ENCODE data around the gene NVL. TPM values are rescaled to one million over a fixed set of nuclear protein-coding genes. Genes with fewer than 3 reads are reported as not detected.
A peak's percentile ranks its signal among the peaks of the same experiment; 100 is the strongest.

Gene NVL
- 56.8 TPM for polyA plus RNA-seq (2013, experiment 1 of 4)
- 54.2 TPM for polyA plus RNA-seq (2013, experiment 2 of 4)
- 34.2 TPM for polyA plus RNA-seq (2013, experiment 3 of 4)
- polyA plus RNA-seq (2013, experiment 4 of 4): 41.6 TPM

DNA sequence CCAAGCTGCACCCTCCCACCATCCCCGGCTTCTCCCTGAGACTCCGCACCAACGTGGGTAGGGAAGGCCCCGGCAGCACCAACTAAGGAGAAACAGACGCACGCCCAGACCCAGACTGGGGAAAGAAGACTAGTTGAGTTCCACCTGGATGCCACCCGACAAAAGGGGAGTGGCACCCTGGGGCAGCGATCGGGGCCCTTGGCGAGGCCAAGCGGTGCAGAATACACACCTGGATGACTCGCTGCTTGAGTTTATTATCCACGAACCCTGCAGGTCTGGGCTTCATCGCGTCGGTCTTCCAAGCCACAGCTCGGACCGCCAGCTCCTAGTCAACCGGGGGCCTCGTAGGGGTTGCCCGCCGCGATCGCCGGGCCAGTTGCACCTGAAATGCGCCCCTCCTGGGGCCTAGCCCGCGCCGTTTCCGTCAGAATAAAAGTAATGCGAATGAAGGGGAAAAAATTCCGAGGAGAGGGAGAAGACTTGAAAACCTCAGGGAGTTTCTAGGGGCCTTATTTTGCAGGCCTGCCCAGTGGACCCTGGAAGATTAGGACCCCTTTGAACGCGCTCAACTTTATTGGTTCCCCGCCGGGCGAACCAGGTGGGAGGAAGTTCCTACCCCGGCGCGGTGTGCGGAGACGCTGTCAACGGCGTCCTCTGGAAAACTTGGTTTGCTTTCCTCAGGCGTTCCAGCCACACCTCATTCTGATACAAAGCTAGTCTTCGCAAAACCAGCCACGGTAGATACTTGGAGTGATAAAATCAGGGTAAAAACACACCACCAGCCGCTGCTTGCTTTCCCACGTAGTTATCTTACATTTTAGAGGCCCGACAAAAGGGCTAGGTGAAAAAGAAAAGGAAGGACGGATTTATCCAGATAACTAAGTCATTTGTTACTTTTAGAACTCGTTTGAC lies at the start of gene NVL:
TSS of gene NVL (minus strand) at position 331 of the 912 bp plus-strand sequence. CDS start at position 286, 45 bp downstream.
- Histone ChIP-seq H3K27me3 (ENCODE audit: control insufficient read depth, insufficient read depth, low read length, poor library complexity, severe bottlenecking) (no peaks in the 10 kb centered on the region), H3K4me1 (ENCODE audit: control insufficient read depth, insufficient read depth, low read length) (no peaks in the 10 kb centered on the region), H3K4me3 (ENCODE audit: insufficient read depth, low read depth, low read length) (peak within 1 kb of the TSS; percentile 65), H3K27ac (ENCODE audit: insufficient read depth, low read depth, low read length, poor library complexity, severe bottlenecking) (peak within 1 kb of the TSS; percentile 88), H3K36me3 (ENCODE audit: control insufficient read depth, insufficient read depth, low read length) (no peaks in the 10 kb centered on the region), H3K9me3 (ENCODE audit: control insufficient read depth, low read length) (no peaks in the 10 kb centered on the region)
- 0 to 1% methylated on average over 51 to 52 of the region's 52 CpGs for WGBS, 2 experiments

GRCh38 chr1:224378855-224379631 lies 49.1 kb upstream of the NVL start:
- Histone ChIP-seq H3K9me3 (ENCODE audit: control insufficient read depth, low read length) (no peaks in the 10 kb centered on the region), H3K27me3 (ENCODE audit: control insufficient read depth, insufficient read depth, low read length, poor library complexity, severe bottlenecking) (no peaks in the 10 kb centered on the region), H3K4me1 (ENCODE audit: control insufficient read depth, insufficient read depth, low read length) (no peaks in the 10 kb centered on the region), H3K36me3 (ENCODE audit: control insufficient read depth, insufficient read depth, low read length) (peaks cover 28% of the 10 kb centered on the region), H3K27ac (ENCODE audit: insufficient read depth, low read depth, low read length, poor library complexity, severe bottlenecking) (no peak overlapping the region), H3K4me3 (ENCODE audit: insufficient read depth, low read depth, low read length) (no peak overlapping the region)
- WGBS, 2 experiments: 92 to 93% methylated on average over 7 of the region's 7 CpGs

DNA sequence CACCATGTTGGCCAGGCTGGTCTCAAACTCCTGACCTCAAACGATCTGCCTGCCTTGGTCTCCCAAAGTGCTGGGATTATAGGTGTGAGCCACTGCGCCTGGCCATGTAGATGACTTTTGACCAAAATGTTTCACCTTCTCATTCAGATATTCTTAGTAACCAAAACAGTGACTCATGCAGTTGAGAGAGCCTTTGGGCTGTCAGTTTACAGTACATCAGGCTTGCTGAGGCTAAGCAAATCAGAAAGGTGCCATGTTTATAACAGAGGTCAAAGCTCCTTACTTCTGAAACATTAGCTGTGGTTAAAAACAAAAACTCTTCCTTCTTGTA lies 47.7 kb upstream of the NVL start:
- Histone ChIP-seq H3K27ac (ENCODE audit: insufficient read depth, low read depth, low read length, poor library complexity, severe bottlenecking) (no peak overlapping the region), H3K4me1 (ENCODE audit: control insufficient read depth, insufficient read depth, low read length) (no peaks in the 10 kb centered on the region), H3K36me3 (ENCODE audit: control insufficient read depth, insufficient read depth, low read length) (peaks cover 38% of the 10 kb centered on the region), H3K27me3 (ENCODE audit: control insufficient read depth, insufficient read depth, low read length, poor library complexity, severe bottlenecking) (no peaks in the 10 kb centered on the region), H3K4me3 (ENCODE audit: insufficient read depth, low read depth, low read length) (no peak overlapping the region), H3K9me3 (ENCODE audit: control insufficient read depth, low read length) (no peaks in the 10 kb centered on the region)
- WGBS, 2 experiments: 85 to 92% methylated on average over 2 of the region's 2 CpGs

- no peak overlapping the region for H3K4me3 ChIP-seq (ENCODE audit: insufficient read depth, low read depth, low read length)
- H3K27me3 ChIP-seq (ENCODE audit: control insufficient read depth, insufficient read depth, low read length, poor library complexity, severe bottlenecking): no peaks in the 10 kb centered on the region
- 92 to 95% methylated on average over 3 of the region's 3 CpGs for WGBS, 2 experiments
- H3K4me1 ChIP-seq (ENCODE audit: control insufficient read depth, insufficient read depth, low read length): no peaks in the 10 kb centered on the region
- H3K36me3 ChIP-seq (ENCODE audit: control insufficient read depth, insufficient read depth, low read length): peaks cover 52% of the 10 kb centered on the region
- H3K9me3 ChIP-seq (ENCODE audit: control insufficient read depth, low read length): no peaks in the 10 kb centered on the region
- H3K27ac ChIP-seq (ENCODE audit: insufficient read depth, low read depth, low read length, poor library complexity, severe bottlenecking): no peak overlapping the region
Measured at GRCh38 chr1:224375059-224375458, 45.1 kb upstream of the NVL start.

GRCh38 chr1:224373008-224373590 lies 43.1 kb upstream of the NVL start:
- H3K4me3 ChIP-seq (ENCODE audit: insufficient read depth, low read depth, low read length): no peak overlapping the region
- H3K9me3 ChIP-seq (ENCODE audit: control insufficient read depth, low read length): no peaks in the 10 kb centered on the region
- H3K27ac ChIP-seq (ENCODE audit: insufficient read depth, low read depth, low read length, poor library complexity, severe bottlenecking): no peak overlapping the region
- no peaks in the 10 kb centered on the region for H3K4me1 ChIP-seq (ENCODE audit: control insufficient read depth, insufficient read depth, low read length)
- H3K27me3 ChIP-seq (ENCODE audit: control insufficient read depth, insufficient read depth, low read length, poor library complexity, severe bottlenecking): no peaks in the 10 kb centered on the region
- WGBS, 2 experiments: 96 to 97% methylated on average over 5 of the region's 5 CpGs
- H3K36me3 ChIP-seq (ENCODE audit: control insufficient read depth, insufficient read depth, low read length): peaks cover 59% of the 10 kb centered on the region

DNA sequence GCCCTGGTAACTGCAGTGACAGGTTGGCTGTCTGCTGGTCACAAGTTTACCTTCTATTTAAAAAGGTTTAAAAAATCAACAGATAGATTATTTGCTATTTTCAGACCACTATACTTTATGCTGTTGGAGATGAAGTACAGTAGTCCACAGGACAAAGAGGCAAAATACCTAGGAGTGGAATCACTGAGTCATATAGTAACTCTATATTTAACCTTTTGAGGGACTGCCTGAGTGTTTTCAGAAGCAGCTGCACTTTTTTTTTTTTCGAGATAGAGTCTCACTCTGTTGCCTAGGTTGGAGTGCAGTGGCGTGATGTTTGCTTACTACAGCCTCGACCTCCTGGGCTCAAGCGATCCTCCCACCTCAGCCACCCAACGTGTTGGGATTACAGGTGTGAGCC lies 38.4 kb upstream of the NVL start:
- no peaks in the 10 kb centered on the region for H3K4me1 ChIP-seq (ENCODE audit: control insufficient read depth, insufficient read depth, low read length)
- WGBS, 2 experiments: 92 to 95% methylated on average over 5 of the region's 5 CpGs
- H3K9me3 ChIP-seq (ENCODE audit: control insufficient read depth, low read length): no peaks in the 10 kb centered on the region
- H3K4me3 ChIP-seq (ENCODE audit: insufficient read depth, low read depth, low read length): no peak overlapping the region
- H3K27ac ChIP-seq (ENCODE audit: insufficient read depth, low read depth, low read length, poor library complexity, severe bottlenecking): no peak overlapping the region
- H3K27me3 ChIP-seq (ENCODE audit: control insufficient read depth, insufficient read depth, low read length, poor library complexity, severe bottlenecking): no peaks in the 10 kb centered on the region
- peaks cover 42% of the 10 kb centered on the region for H3K36me3 ChIP-seq (ENCODE audit: control insufficient read depth, insufficient read depth, low read length)

DNA sequence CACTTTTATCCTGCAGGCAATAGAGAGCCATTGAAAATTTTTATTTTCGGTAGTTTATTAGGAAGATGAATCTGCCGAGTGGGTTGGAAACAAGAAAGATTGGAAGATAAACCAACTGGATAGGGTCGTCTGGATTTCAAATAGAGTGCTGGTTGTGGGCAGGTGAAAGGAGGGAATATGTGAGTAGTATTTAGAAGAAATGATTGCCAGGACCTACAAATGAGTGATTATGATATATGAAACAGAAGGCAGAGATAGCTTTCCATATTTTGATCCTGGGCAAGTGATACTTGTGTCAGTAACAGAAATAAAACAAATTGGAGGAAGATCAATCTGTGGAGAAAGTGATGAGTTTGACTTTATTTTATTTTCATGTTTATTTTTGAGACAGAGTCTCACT lies 29.2 kb upstream of the NVL start:
- WGBS, 2 experiments: 87 to 94% methylated on average over 3 of the region's 3 CpGs
- Histone ChIP-seq H3K36me3 (ENCODE audit: control insufficient read depth, insufficient read depth, low read length) (peaks cover 4% of the 10 kb centered on the region), H3K27ac (ENCODE audit: insufficient read depth, low read depth, low read length, poor library complexity, severe bottlenecking) (no peak overlapping the region), H3K9me3 (ENCODE audit: control insufficient read depth, low read length) (no peaks in the 10 kb centered on the region), H3K4me3 (ENCODE audit: insufficient read depth, low read depth, low read length) (no peak overlapping the region), H3K27me3 (ENCODE audit: control insufficient read depth, insufficient read depth, low read length, poor library complexity, severe bottlenecking) (no peaks in the 10 kb centered on the region), H3K4me1 (ENCODE audit: control insufficient read depth, insufficient read depth, low read length) (peaks cover 12% of the 10 kb centered on the region)

DNA sequence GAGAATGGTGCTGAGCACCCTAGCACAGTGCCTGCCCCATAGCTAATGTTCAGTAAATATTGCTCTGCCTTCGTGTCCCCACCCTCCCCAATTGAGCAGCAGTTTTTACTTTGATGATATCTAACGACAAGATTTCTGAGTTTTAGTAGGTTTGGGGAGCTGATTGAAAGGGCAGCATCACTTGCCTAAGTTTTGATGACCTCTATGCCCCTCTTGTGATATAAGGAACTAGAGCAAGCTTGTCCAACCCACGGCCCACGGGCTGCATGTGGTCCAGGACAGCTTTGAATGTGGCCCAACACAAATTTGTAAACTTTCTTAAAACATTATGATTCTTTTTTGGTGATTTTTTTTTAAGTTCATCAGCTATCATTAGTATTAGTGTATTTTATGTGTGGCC lies 28.3 kb upstream of the NVL start:
- no peak overlapping the region for H3K27ac ChIP-seq (ENCODE audit: insufficient read depth, low read depth, low read length, poor library complexity, severe bottlenecking)
- peak overlapping the region; percentile 84 for H3K4me3 ChIP-seq (ENCODE audit: insufficient read depth, low read depth, low read length)
- WGBS, 2 experiments: 63 to 74% methylated on average over 4 of the region's 4 CpGs
- H3K4me1 ChIP-seq (ENCODE audit: control insufficient read depth, insufficient read depth, low read length): peaks cover 12% of the 10 kb centered on the region
- H3K36me3 ChIP-seq (ENCODE audit: control insufficient read depth, insufficient read depth, low read length): no peaks in the 10 kb centered on the region
- H3K9me3 ChIP-seq (ENCODE audit: control insufficient read depth, low read length): no peaks in the 10 kb centered on the region
- no peaks in the 10 kb centered on the region for H3K27me3 ChIP-seq (ENCODE audit: control insufficient read depth, insufficient read depth, low read length, poor library complexity, severe bottlenecking)

DNA sequence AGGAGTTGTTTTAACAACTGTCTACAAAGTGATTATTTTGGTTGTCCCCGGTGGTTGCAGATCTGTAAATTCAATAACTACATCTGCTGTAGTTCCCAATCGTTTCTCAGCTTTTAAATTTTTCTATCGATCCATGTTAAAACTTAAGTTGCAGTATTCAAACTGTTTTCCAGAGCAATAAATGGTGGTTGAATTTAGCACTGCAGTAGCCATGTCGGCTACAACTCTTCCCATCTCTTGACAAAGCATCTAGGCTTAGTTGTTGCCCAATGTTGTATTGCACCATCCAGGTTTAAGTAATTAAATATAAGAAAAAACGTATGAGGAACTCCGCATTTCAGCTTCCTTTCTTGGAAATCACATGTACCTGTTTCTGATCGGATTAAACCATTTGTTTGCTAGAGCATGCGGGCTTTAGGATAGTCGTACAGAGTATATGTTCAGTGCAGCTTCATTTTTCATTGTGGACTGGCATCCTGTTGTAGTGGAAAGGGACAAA lies 27.7 kb upstream of the NVL start:
- Histone ChIP-seq H3K4me1 (ENCODE audit: control insufficient read depth, insufficient read depth, low read length) (peaks cover 12% of the 10 kb centered on the region), H3K4me3 (ENCODE audit: insufficient read depth, low read depth, low read length) (peak overlapping the region; percentile 84), H3K27me3 (ENCODE audit: control insufficient read depth, insufficient read depth, low read length, poor library complexity, severe bottlenecking) (no peaks in the 10 kb centered on the region), H3K36me3 (ENCODE audit: control insufficient read depth, insufficient read depth, low read length) (no peaks in the 10 kb centered on the region), H3K27ac (ENCODE audit: insufficient read depth, low read depth, low read length, poor library complexity, severe bottlenecking) (no peak overlapping the region), H3K9me3 (ENCODE audit: control insufficient read depth, low read length) (no peaks in the 10 kb centered on the region)
- WGBS, 2 experiments: 29 to 36% methylated on average over 9 of the region's 9 CpGs
